NCI-H524 treated with DMSO at 0.1 percent for 48 hours (cell line): ENCODE measurements around the gene NMT1.

ENCODE experiments used
- DNase-seq: peaks from one replicate; lab custom pipeline; 2025; lab: John Stamatoyannopoulos, UW

Gene NMT1

GRCh38 chr17:45136846-45137560 is 75.9 kb downstream of the NMT1 start:
- DNase-seq = no peak

GRCh38 chr17:45137561-45138305 is 76.6 kb downstream of the NMT1 start:
- DNase-seq = no peak

GRCh38 chr17:45138911-45139532 is 77.9 kb downstream of the NMT1 start:
- DNase-seq = no peak

GRCh38 chr17:45139533-45139920 is 78.4 kb downstream of the NMT1 start:
- no peak for DNase-seq

GRCh38 chr17:45143094-45143670 is 82.1 kb downstream of the NMT1 start:
- no peak for DNase-seq

GRCh38 chr17:45143767-45144198 is 82.7 kb downstream of the NMT1 start:
- DNase-seq = no peak

- no peak for DNase-seq
These were observed 83.3 kb downstream of the NMT1 start for GRCh38 chr17:45144199-45145034.

GRCh38 chr17:45145035-45145389 is 83.9 kb downstream of the NMT1 start:
- no peak for DNase-seq

- no peak for DNase-seq
These were observed 85.0 kb downstream of the NMT1 start for GRCh38 chr17:45146166-45146565.

GRCh38 chr17:45146592-45146889 is 85.4 kb downstream of the NMT1 start:
- no peak for DNase-seq

- no peak for DNase-seq
These were observed 85.9 kb downstream of the NMT1 start for GRCh38 chr17:45146890-45147580.

- peak; percentile 98 for DNase-seq
These were observed 86.6 kb downstream of the NMT1 start for GRCh38 chr17:45147581-45148182.

- peak; percentile 99 for DNase-seq
These were observed 87.3 kb downstream of the NMT1 start, which contains the start of gene HEXIM1 for GRCh38 chr17:45148183-45149036. TSS of gene HEXIM1 (plus strand) at chr17:45148475. CDS start at chr17:45149191, 716 bp downstream.

- DNase-seq = peak; percentile 76
These were observed 88.0 kb downstream of the NMT1 start for GRCh38 chr17:45149037-45149668.

- no peak for DNase-seq
These were observed 88.8 kb downstream of the NMT1 start for GRCh38 chr17:45149669-45150664.

- no peak for DNase-seq
These were observed 90.0 kb downstream of the NMT1 start for GRCh38 chr17:45150911-45151809.

- DNase-seq = no peak
These were observed 93.9 kb downstream of the NMT1 start for GRCh38 chr17:45155029-45155428.
